ENCODE results near the gene FOXC2. TPM values are rescaled to one million over a fixed set of nuclear protein-coding genes. Genes with fewer than 3 reads are reported as not detected.
"Not testable (repeated sequence)": the region's sequence is repeated elsewhere in the genome, so short reads cannot be mapped to it uniquely, and the experiment has no call there.

The FOXC2 gene
- total RNA-seq, 2 donors from 2014 or later = 11.9 to 12.2 TPM

DNA sequence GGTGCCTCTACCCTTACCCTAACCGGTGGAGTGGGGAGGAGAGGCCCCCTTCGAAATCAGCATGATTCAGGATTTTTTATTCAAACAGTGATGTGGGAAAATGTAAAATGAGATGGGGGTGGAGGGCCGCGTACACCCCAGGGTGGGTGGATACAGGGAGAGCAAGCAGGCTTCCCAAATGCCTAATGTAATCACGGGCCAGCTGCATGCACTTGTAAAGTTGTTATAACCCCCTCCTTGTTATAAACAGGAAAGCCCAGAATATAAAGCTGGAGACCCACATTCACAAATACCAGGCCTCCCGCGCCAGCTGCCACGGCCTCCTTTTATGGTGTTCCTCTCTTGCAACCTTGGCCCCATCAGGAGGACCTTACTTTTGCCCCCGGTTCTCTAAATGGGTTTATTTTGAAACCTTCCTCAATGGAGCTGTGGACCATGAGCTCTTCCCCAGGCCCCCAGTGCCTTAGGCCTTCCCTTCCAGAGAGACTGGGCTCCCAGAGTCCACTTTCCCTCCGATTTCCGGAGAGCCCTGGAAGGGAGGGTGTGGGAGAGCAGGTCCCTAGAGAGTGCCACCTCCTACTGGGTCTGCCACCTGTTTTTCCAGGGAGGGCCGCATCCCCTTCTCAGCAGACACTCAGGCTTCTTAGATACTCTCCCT lies 10.8 kb downstream of the FOXC2 start:
- DNase-seq (ENCODE audit: low spot score) = peak; percentile 69
- intact Hi-C loops (cut with DNase I) = loop anchor here in 1 of 2 donors (5.0 kb wide), 1 partner anchor 95 kb away; no protein-coding TSS in a partner anchor

DNA sequence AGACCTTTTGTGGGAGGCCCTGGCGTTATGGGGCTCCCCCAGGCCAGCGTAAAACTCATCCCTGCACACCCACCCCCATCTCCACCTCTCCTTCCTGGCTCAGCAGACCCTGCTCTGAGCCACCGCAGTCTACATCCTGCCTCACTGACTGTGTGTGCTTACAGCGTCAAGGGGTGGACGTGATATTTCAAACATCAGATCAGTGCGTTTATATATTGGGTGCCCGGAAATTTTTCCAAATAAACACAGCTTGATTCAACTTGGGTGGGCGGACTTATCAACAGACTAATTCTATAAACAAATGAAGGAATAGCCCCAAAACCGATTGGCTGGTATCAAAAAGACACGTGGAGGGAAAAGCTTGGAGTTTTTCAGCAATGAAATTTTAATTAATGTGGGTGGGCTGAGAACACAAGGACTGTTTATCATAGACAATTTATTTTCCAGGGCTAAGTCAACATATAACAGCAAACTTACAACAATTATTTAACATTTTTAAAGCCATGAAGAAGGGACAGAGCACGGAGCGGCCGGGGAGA lies 11.5 kb downstream of the FOXC2 start, which contains the start of gene FOXL1:
Gene FOXL1, plus strand, starts transcription at position 489 of the 539 bp plus-strand sequence. CDS start 175 bp downstream, outside the sequence.
- peak; percentile 69 for DNase-seq (ENCODE audit: low spot score)
- intact Hi-C loops (cut with DNase I) = loop anchor here in 1 of 2 donors (5.0 kb wide), 1 partner anchor 94 kb away; no protein-coding TSS in a partner anchor

GRCh38 chr16:86578611-86579267 lies 12.1 kb downstream of the FOXC2 start:
- DNase-seq (ENCODE audit: low spot score) = peak; percentile 85
- intact Hi-C loops (cut with DNase I) = loop anchor here in 1 of 2 donors (5.0 kb wide), 1 partner anchor 94 kb away; no protein-coding TSS in a partner anchor

DNA sequence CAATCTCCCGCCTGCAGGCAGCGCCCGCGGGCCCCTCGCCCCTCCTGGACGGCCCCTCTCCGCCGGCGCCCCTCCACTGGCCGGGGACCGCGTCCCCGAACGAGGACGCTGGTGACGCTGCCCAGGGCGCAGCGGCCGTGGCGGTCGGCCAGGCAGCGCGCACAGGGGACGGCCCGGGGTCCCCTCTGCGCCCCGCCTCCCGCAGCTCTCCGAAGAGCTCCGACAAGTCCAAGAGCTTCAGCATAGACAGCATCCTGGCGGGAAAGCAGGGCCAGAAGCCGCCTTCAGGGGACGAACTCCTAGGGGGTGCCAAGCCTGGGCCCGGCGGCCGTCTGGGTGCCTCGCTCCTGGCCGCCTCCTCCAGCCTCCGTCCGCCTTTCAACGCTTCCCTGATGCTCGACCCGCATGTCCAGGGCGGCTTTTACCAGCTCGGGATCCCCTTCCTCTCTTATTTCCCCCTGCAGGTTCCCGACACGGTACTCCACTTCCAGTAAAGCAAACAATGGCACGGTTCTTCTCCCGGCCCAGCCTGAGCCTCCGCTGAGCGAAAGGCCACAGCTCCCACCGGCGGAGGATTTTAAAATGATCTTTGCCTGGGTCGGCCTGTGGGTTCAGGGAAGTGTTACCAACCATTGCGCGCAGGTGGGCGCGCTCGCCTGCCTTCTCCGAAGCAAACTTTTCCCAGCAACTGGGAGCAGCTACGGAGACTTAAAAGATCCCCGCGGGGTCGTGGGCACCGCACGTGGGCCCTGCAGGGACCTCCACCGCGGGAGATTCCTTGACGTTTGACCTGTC lies 12.8 kb downstream of the FOXC2 start:
- intact Hi-C loops (cut with DNase I) = loop anchor here (5.0 to 10.0 kb wide), 3 partner anchors 93 to 805 kb away; partner anchors contain the start of gene FBXO31 (in 1 of the 2)

DNA sequence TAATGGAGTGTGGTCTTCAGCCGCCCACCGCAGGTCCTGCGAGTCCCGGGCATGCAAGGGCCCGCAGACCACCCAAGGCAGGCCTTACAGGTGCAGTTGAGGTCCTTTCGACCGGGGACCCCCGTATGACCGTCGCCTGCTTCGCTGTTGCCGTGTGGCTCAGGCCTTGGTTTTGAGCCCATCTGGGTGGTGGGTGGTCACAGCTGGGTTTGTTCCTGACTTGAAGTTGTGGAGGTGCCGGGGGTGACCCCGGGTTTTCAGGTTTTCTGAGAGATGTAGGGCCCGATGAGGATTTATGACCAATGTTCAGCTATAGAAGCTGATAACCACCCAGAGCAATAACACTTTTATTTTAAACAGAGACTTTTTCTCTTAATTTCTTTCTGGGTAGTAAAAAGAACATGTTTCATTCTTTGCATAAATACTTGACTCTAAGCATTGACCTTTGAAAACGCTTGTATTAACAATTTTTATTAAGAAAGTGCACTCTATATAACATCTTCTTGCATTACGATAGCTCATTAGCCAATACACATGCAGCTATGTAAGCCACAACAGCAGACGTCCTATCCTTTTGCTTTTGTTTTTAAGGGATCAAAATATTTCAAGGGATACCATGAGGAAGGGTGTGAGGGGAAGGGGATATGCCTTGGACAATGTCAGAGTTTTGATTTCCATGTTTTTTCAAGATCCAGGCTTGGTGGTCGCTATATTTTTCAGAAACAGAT lies 13.6 kb downstream of the FOXC2 start:
- peak; percentile 75 for DNase-seq (ENCODE audit: low spot score)
- intact Hi-C loops (cut with DNase I) = loop anchor here (5.0 to 10.0 kb wide), 2 partner anchors 102 to 805 kb away; partner anchors contain the start of gene FBXO31 (in 1 of the 2)

More for the DNA sequence above, 12.8 kb downstream of the FOXC2 start:
- DNase-seq (ENCODE audit: low spot score) = peak; percentile 69

GRCh38 chr16:86580791-86581170 lies 14.2 kb downstream of the FOXC2 start:
- intact Hi-C loops (cut with DNase I) = loop anchor here (5.0 to 10.0 kb wide), 2 partner anchors 102 to 804 kb away; partner anchors contain the start of gene FBXO31 (in 1 of the 2)
- DNase-seq (ENCODE audit: low spot score) = peak; percentile 51

DNA sequence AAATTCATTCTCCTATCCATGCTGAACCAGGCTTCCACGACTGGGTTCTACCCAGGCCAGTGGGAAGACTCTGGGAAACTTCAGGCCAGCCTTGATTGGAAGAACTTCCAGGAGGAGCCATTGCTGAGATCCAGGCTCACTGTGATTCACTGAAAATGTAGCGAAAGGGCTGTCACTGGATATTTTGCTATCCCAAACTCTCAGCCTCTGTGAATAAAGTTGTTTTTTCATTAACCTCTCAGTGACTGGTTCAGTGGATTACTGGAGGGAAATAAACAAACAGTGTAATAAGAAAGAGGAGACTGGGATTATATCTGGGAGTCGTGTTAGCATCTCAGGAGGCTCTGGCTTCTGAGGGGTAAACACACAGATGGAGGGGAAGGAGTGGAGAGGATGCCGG lies 14.8 kb downstream of the FOXC2 start:
- peak; percentile 37 for DNase-seq (ENCODE audit: low spot score)
- intact Hi-C loops (cut with DNase I) = loop anchor here (5.0 to 10.0 kb wide), 2 partner anchors 101 to 803 kb away; partner anchors contain the start of gene FBXO31 (in 1 of the 2)

DNA sequence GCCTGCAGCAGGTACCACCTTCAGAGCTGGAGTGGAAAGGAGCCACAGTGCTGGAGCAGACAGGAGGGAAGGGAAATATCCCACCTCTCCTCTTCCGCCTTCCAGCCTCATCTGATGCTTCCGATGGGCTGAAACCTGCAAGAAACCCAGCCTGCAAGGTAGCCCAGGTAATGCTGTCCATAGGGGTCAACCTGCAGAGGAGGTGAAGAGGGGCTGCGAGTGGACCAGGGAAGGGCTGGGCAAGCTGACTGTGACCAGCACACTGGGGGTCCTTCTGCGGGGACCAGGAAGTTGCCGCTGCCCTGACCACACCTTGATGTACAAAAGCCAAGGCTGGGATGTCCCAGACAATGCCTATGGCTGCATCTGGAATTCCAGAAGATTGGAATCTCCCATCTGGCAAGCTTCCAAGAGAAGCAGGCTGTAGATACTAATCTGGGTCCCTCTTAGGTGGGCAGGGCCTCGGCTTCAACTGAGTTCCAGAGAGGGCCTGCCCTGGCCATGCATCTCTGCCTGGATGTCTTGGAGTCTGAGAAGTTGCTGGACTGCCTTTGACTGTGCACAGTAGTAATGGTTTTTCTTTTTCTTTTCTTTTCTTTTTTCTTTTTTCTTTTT lies 17.5 kb downstream of the FOXC2 start:
- DNase-seq (ENCODE audit: low spot score) = peak; percentile 28
- intact Hi-C loops (cut with DNase I) = loop anchor here (5.0 to 10.0 kb wide), 2 partner anchors 98 to 801 kb away; partner anchors contain the start of gene FBXO31 (in 1 of the 2)

GRCh38 chr16:86584726-86585721 lies 18.4 kb downstream of the FOXC2 start:
- peak; percentile 37 for DNase-seq (ENCODE audit: low spot score)
- intact Hi-C loops (cut with DNase I) = loop anchor here (5.0 to 10.0 kb wide), 2 partner anchors 97 to 800 kb away; partner anchors contain the start of gene FBXO31 (in 1 of the 2)

- intact Hi-C loops (cut with DNase I) = loop anchor here in 1 of 2 donors (10.0 kb wide), 1 partner anchor 799 kb away; the partner anchor contains the start of gene FBXO31
These were observed 19.4 kb downstream of the FOXC2 start for GRCh38 chr16:86585821-86586611.

DNA sequence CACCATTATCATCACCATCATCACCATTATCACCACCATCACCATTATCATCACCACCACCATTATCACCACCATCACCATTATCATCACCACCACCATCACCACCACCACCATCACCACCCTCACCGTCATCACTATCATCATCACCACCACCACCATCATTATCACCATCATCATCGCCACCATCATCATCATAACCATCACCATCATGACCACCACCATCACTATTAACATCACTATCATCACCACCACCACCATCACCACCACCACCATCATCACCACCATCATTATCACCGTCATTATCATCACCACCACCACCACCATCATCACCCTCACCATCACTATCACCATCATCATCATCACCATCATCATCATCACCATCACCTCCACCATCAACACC lies 20.9 kb downstream of the FOXC2 start:
- intact Hi-C loops (cut with DNase I) = loop anchor here in 1 of 2 donors (10.0 kb wide), 1 partner anchor 797 kb away; the partner anchor contains the start of gene FBXO31
- no peak for DNase-seq (ENCODE audit: low spot score)

More at GRCh38 chr16:86585821-86586611, 19.4 kb downstream of the FOXC2 start:
- peak; percentile 55 for DNase-seq (ENCODE audit: low spot score)

- not testable (repeated sequence) for DNase-seq (ENCODE audit: low spot score)
- intact Hi-C loops (cut with DNase I) = loop anchor here in 1 of 2 donors (10.0 kb wide), 1 partner anchor 797 kb away; the partner anchor contains the start of gene FBXO31
These were observed 21.3 kb downstream of the FOXC2 start for GRCh38 chr16:86587955-86588354.

- DNase-seq (ENCODE audit: low spot score) = no peak
- intact Hi-C loops (cut with DNase I) = no loop called here
These were observed 24.0 kb downstream of the FOXC2 start for GRCh38 chr16:86590501-86591144.

DNA sequence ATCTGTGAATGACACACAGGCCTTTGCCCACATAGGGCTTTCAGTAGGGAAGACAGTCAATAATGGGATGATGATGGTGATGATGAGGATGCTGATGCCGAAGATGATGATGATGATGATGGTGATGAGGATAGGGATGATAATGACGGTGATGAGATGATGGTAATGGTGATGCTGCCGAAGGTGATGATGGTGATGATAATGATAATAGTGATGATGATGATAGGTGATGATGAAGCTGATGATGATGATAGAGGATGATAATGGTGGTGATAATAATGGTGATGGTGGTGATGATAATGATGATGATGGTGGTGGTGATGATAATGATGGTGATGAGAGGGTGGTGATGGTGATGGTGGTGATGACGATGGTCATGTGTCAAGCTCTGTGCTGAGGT lies 24.6 kb downstream of the FOXC2 start:
- intact Hi-C loops (cut with DNase I) = no loop called here

More for the DNA sequence above, 24.6 kb downstream of the FOXC2 start:
- no peak for DNase-seq (ENCODE audit: low spot score)
